Heart left ventricle (tissue), 13 donors: ENCODE data around the gene C17orf107.

Source experiments
- POLR2A ChIP-seq, 2 donors: fragments of 450-650 bp; IDR thresholded peaks; one replicate each; pipeline ENCODE4 v1.6.1; 2017; ENCODE audit warnings: antibody characterized with exemption in 2 of 2, mild to moderate bottlenecking in 2 of 2, moderate library complexity in 2 of 2
- TF ChIP-seq, protein P1 (sequence below), 12 donors: fragments of 200-600 bp; sonication (generic) in 4 of 12; IDR thresholded peaks; one replicate each; pipeline versions ENCODE4 v1.5.0 to v1.8.0; 2018 to 2022; ENCODE audit warnings: antibody characterized with exemption in 12 of 12, mild to moderate bottlenecking in 5 of 12
- donor health status: ischemic (EF 13 %, LVEDD 7.1; RV severe dilation, severe dysfunction).
- donor health status: DM: no; HTN: yes; CAD: no.
- donor health status: DM: no; HTN: no; CAD: no.
- donor health status: ischemic (EF 25% LVEDD 6.9; RV normal size, moderate dysfunction).
- donor health status: ischemic (EF 25% LVEDD 5.7; RV mildly dilated, moderate dysfunction).
- donor health status: ischemic (EF 35%, LVEDD 5.7; RV mildly dilated, moderate dysfunction).
- donor health status: nonischemic (EF 11% LVEDD 7.7; RV severe dilation, severe dysfunction).
- donor health status: DM: yes; HTN: yes; CAD: no.
- donor health status: PGD.
- donor health status: ischemic (EF 29% LVEDD 5.4; RV normal size, mild dysfunction).
- donor health status: nonischemic (EF 23%, LVEDD 6.1; RV moderate dilation, normal function).

DNA sequence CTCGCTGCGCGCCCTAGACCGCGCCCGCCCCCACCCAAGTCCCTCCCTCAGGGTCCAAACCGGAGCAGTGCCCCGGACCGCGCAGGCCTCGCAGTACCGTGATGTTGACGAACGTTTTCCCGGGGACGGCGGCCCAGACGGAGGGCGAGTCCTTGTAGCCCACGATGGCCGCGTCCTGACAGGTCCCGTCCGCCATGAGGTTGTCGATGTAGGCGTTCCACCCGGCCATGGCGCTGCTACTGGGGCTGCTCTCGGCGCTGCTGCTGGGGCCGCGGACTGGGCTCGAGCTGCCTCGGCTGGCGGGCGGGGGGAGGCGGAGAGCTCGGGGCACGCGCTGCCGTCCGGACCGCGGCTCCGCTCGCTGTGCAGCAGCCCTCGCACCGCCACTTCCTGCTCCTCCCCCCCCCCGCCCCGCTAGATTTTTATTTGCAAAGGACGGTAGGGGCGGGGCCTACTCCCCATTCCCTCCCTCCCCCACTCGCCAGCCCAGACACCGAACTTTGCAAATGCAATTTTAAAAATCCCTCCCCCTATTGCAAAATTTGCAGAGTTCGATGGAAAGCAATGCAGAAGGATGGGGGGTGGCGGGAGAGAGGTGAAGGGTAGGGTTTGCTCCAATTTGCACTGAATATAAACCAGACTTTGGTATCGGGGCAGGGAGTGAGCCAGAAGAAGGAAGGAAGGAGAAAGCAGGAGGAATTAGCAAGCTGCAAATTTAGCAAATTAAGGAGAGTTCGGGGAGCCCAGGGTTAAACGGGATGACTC lies 49.0 kb downstream of the C17orf107 start, which contains the start of gene PFN1:
- peak in 1 of 2 donors; percentile 94 for TF ChIP-seq POLR2A (IDR thresholded peaks at IDR 0.05)
- TF ChIP-seq, protein P1, sequence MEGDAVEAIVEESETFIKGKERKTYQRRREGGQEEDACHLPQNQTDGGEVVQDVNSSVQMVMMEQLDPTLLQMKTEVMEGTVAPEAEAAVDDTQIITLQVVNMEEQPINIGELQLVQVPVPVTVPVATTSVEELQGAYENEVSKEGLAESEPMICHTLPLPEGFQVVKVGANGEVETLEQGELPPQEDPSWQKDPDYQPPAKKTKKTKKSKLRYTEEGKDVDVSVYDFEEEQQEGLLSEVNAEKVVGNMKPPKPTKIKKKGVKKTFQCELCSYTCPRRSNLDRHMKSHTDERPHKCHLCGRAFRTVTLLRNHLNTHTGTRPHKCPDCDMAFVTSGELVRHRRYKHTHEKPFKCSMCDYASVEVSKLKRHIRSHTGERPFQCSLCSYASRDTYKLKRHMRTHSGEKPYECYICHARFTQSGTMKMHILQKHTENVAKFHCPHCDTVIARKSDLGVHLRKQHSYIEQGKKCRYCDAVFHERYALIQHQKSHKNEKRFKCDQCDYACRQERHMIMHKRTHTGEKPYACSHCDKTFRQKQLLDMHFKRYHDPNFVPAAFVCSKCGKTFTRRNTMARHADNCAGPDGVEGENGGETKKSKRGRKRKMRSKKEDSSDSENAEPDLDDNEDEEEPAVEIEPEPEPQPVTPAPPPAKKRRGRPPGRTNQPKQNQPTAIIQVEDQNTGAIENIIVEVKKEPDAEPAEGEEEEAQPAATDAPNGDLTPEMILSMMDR (IDR thresholded peaks at IDR 0.05) = no peak
